Transverse colon (tissue), 4 donors: Measurements from ENCODE around the gene TUBG2. TPM values are rescaled to one million over a fixed set of nuclear protein-coding genes. Genes with fewer than 3 reads are reported as not detected.

Experiments used
- DNase-seq: peaks from one replicate; pipeline ENCODE4 v3.0.0-alpha.2; 2019
- H3K27ac ChIP-seq, 4 donors: fragments of 200-600 bp; sonication (generic); 2 replicates each; pipeline ENCODE4 v1.5.1; 2016 to 2018; ENCODE audit warnings: inconsistent platforms in 4 of 4
- H3K27me3 ChIP-seq: fragments of 200-600 bp; sonication (generic); 2 replicates; pipeline ENCODE4 v1.5.1; 2017; ENCODE audit warnings: inconsistent platforms
- H3K36me3 ChIP-seq, 4 donors: fragments of 200-600 bp; sonication (generic); 2 replicates each; pipeline ENCODE4 v1.5.1; 2017 to 2019; ENCODE audit warnings: inconsistent platforms in 4 of 4
- H3K4me1 ChIP-seq, 4 donors: fragments of 200-600 bp; sonication (generic); 2 replicates each; pipeline ENCODE4 v1.5.1; 2017 to 2020; ENCODE audit warnings: inconsistent platforms in 4 of 4
- H3K4me3 ChIP-seq, 4 donors: fragments of 200-600 bp; sonication (generic); 1 replicate in 1 of 4; 2 replicates in 3 of 4; pipeline versions ENCODE4 v1.5.1 to v1.6.1; 2017 to 2019; ENCODE audit warnings: inconsistent platforms in 4 of 4
- H3K9me3 ChIP-seq, 2 donors: fragments of 200-600 bp; sonication (generic); 2 replicates each; pipeline ENCODE4 v1.5.1; 2017 to 2019; ENCODE audit warnings: inconsistent platforms in 2 of 2
- EP300 ChIP-seq: sonication (generic); formaldehyde crosslinking; IDR thresholded peaks from one replicate; pipeline ENCODE4 v1.6.1; 2017; ENCODE audit warnings: antibody characterized with exemption, low read depth
- POLR2A ChIP-seq: fragments of 450-650 bp; IDR thresholded peaks from one replicate; pipeline ENCODE4 v1.6.1; 2016; ENCODE audit warnings: antibody characterized with exemption, mild to moderate bottlenecking, moderate library complexity
- POLR2AphosphoS5 ChIP-seq, 3 donors: sonication (generic); formaldehyde crosslinking; IDR thresholded peaks; one replicate each; pipeline ENCODE4 v1.6.1; 2016; ENCODE audit warnings: antibody characterized with exemption in 3 of 3
- WGBS, 2 donors: methylation state at CpG; one replicate each; pipeline ENCODE4 v1.1.5; 2018; ENCODE audit warnings: low coverage in 1 of 2; 5-methylcytosine and 5-hydroxymethylcytosine counted together
- in situ Hi-C, 4 donors: fragments of 200-750 bp; cut with MboI; loops; one replicate each; pipeline versions ENCODE4 v1.15.0 to v1.15.1; 2017; ENCODE audit warnings: low sequenced_read_pairs in 3 of 4, low pct_ligation_motif_present in 1 of 4, low pct_unique_long_range_greater_than_20kb in 1 of 4
- intact Hi-C: fragments of 100-400 bp; cut with DNase I; formaldehyde crosslinking; loops from one replicate; pipeline ENCODE4 v1.15.1; 2023; ENCODE audit warnings: low total_unique reads
- total RNA-seq, 4 donors: library from RNA; depleted of rRNA; stranded (reverse); fragments of >200 nt; gene quantifications; one replicate each; pipeline ENCODE4 v1.1.0, GENCODE V29; 2016
- TF ChIP-seq, protein P1 (sequence below), 5 experiments: fragments of 200-600 bp in 3 of 5; fragments of 450-650 bp in 2 of 5; sonication (generic) in 3 of 5; IDR thresholded peaks; 1 replicate in 2 of 5; 2 replicates in 3 of 5; pipeline ENCODE4 v1.5.1; 2016 to 2017; ENCODE audit warnings: antibody characterized with exemption in 5 of 5, inconsistent platforms in 3 of 5, mild to moderate bottlenecking in 2 of 5, moderate library complexity in 1 of 5

Gene TUBG2
- total RNA-seq, 4 donors from 2014 or later: 9.6 to 53.1 (median 26.7) TPM

GRCh38 chr17:42673885-42674754 is 15.0 kb downstream of the TUBG2 start:
- intact Hi-C loops (no loop called here), in situ Hi-C loops (no loop called here)
- Histone ChIP-seq H3K36me3 (no peaks in the 10 kb centered on the region), H3K4me1 (peaks cover 16 to 55% (median 43%) of the 10 kb centered on the region in 4 donors), H3K4me3 (peak overlapping the region; percentile 4 to 91 (median 79)), H3K27me3 (no peaks in the 10 kb centered on the region), H3K9me3 (no peaks in the 10 kb centered on the region), H3K27ac (peak overlapping the region; percentile 92 to 98 (median 96))
- 37 to 46% methylated on average over 7 to 22 of the region's 32 CpGs for WGBS, 2 donors
- DNase-seq: peak; percentile 66
- TF ChIP-seq POLR2AphosphoS5 (IDR thresholded peaks at IDR 0.05): no peak
- TF ChIP-seq, protein P1, sequence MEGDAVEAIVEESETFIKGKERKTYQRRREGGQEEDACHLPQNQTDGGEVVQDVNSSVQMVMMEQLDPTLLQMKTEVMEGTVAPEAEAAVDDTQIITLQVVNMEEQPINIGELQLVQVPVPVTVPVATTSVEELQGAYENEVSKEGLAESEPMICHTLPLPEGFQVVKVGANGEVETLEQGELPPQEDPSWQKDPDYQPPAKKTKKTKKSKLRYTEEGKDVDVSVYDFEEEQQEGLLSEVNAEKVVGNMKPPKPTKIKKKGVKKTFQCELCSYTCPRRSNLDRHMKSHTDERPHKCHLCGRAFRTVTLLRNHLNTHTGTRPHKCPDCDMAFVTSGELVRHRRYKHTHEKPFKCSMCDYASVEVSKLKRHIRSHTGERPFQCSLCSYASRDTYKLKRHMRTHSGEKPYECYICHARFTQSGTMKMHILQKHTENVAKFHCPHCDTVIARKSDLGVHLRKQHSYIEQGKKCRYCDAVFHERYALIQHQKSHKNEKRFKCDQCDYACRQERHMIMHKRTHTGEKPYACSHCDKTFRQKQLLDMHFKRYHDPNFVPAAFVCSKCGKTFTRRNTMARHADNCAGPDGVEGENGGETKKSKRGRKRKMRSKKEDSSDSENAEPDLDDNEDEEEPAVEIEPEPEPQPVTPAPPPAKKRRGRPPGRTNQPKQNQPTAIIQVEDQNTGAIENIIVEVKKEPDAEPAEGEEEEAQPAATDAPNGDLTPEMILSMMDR (IDR thresholded peaks at IDR 0.05): peak; percentile 21 to 51 (median 32)

GRCh38 chr17:42674755-42675347 is 15.8 kb downstream of the TUBG2 start:
- WGBS, 2 donors: 30% methylated on average over 6 of the region's 9 CpGs; no CpG with 5 or more reads in 1 of the 2 donors
- no peaks in the 10 kb centered on the region for H3K36me3 ChIP-seq
- intact Hi-C loops (no loop called here), in situ Hi-C loops (loop anchor here in 3 of 4 donors (25.0 kb wide), 1 partner anchor 88 kb away; the partner anchor contains the start of gene PSMC3IP (in 3 of the 3))
- peak overlapping the region; percentile 75 to 91 (median 85) for H3K4me3 ChIP-seq
- H3K9me3 ChIP-seq: no peaks in the 10 kb centered on the region
- H3K27me3 ChIP-seq: no peaks in the 10 kb centered on the region
- peak; percentile 32 for DNase-seq
- TF ChIP-seq, protein P1 (IDR thresholded peaks at IDR 0.05): no peak
- TF ChIP-seq POLR2A: no peak
- TF ChIP-seq POLR2AphosphoS5 (IDR thresholded peaks at IDR 0.05): no peak
- TF ChIP-seq EP300: no peak
- peak overlapping the region; percentile 92 to 98 (median 96) for H3K27ac ChIP-seq
- H3K4me1 ChIP-seq: peaks cover 21 to 63% (median 50%) of the 10 kb centered on the region in 4 donors

GRCh38 chr17:42675348-42675964 is 16.4 kb downstream of the TUBG2 start:
- Histone ChIP-seq H3K27me3 (no peaks in the 10 kb centered on the region), H3K36me3 (no peaks in the 10 kb centered on the region), H3K4me3 (peak overlapping the region; percentile 75 to 91 (median 85)), H3K9me3 (no peaks in the 10 kb centered on the region), H3K27ac (peak overlapping the region; percentile 92 to 98 (median 96)), H3K4me1 (peaks cover 27 to 65% (median 55%) of the 10 kb centered on the region in 4 donors)
- 1% methylated on average over 27 of the region's 27 CpGs; no CpG with 5 or more reads in 1 of the 2 donors for WGBS, 2 donors
- intact Hi-C loops (no loop called here), in situ Hi-C loops (loop anchor here in 3 of 4 donors (25.0 kb wide), 1 partner anchor 88 kb away; the partner anchor contains the start of gene PSMC3IP (in 3 of the 3))
- TF ChIP-seq POLR2A (no peak), POLR2AphosphoS5 (IDR thresholded peaks at IDR 0.05) (no peak), EP300 (no peak)
- TF ChIP-seq, protein P1 (IDR thresholded peaks at IDR 0.05): no peak
- peak; percentile 44 for DNase-seq
